Astrocyte of the spinal cord (primary cell): Measurements from ENCODE around the gene SCP2.
"Not testable (repeated sequence)": the region's sequence is repeated elsewhere in the genome, so short reads cannot be mapped to it uniquely, and the experiment has no call there.

Source experiments
- DNase-seq: peaks from one replicate; pipeline ENCODE4 v3.0.0; 2011; ENCODE audit warnings: low read depth, low spot score
- H3K4me3 ChIP-seq: 2 replicates; pipeline ENCODE4 v1.5.1; 2011; ENCODE audit warnings: low read depth, mild to moderate bottlenecking, low read length, moderate library complexity
- in situ Hi-C: cut with HindIII; loops from 2 replicates; pipeline ENCODE4 v1.10.0; 2017; ENCODE audit warnings: low sequenced_read_pairs
- TF ChIP-seq, protein P1 (sequence below): IDR thresholded peaks from 2 replicates; pipeline ENCODE4 v1.5.1; 2012; ENCODE audit warnings: low read depth, mild to moderate bottlenecking, low read length, inconsistent platforms

Gene SCP2

DNA sequence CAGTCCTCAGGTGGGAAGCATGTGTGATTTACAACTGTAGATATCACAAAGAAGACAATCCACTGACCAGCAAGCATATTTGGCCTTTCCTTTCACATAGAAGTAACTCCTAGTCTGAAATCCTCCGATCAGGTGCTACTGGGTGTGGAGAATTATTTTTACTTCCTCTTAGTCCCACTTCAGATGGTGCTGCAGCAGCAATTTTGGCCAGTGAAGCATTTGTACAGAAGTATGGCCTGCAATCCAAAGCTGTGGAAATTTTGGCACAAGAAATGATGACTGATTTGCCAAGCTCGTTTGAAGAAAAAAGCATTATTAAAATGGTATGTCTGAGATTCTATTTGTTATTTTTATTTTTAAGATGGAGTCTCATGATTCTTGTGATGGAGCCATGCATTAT is 51.0 kb downstream of the SCP2 start:
- TF ChIP-seq, protein P1, sequence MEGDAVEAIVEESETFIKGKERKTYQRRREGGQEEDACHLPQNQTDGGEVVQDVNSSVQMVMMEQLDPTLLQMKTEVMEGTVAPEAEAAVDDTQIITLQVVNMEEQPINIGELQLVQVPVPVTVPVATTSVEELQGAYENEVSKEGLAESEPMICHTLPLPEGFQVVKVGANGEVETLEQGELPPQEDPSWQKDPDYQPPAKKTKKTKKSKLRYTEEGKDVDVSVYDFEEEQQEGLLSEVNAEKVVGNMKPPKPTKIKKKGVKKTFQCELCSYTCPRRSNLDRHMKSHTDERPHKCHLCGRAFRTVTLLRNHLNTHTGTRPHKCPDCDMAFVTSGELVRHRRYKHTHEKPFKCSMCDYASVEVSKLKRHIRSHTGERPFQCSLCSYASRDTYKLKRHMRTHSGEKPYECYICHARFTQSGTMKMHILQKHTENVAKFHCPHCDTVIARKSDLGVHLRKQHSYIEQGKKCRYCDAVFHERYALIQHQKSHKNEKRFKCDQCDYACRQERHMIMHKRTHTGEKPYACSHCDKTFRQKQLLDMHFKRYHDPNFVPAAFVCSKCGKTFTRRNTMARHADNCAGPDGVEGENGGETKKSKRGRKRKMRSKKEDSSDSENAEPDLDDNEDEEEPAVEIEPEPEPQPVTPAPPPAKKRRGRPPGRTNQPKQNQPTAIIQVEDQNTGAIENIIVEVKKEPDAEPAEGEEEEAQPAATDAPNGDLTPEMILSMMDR: no peak
- in situ Hi-C loops: no loop called here
- no peak overlapping the region for H3K4me3 ChIP-seq
- no peak for DNase-seq

DNA sequence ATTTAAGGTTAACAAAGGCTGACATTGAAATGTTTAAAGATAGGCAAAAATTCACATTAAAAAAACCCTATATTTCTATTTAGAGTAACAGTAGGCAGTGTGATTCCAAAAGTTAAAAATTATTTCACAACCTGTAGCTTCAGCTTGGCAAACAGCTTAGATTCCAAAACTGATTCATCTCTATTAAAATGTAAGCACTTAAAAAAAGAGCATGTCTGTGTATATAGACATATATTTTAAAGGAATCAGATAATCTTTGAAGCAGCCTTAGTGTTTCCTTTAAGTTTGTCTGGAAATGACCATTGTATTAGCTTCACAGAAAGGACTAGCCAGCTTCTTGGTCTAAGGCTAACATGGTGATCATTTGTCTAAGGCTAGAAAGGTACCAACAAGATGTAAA is 65.7 kb downstream of the SCP2 start:
- H3K4me3 ChIP-seq, DNase-seq, in situ Hi-C loops: not testable (repeated sequence)

DNA sequence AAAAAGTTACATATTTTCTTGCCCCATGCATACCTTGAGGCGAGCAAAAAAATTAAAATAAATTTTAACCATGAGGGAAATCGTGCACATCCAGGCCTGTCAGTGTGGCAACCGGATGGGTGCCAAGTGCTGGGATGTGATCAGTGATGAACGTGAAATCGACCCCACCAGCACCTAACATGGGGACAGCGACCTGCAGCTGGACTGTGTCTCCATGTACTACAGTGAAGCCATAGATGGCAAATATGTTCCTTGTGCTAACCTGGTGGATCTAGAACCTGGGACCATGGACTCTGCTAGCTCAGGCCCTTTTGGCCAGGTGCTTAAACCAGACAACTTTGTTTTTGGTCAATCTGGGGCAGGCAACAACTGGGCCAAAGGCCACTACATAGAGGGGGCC is 67.6 kb downstream of the SCP2 start:
- TF ChIP-seq, protein P1: no peak
- in situ Hi-C loops: no loop called here
- H3K4me3 ChIP-seq: no peak overlapping the region

DNA sequence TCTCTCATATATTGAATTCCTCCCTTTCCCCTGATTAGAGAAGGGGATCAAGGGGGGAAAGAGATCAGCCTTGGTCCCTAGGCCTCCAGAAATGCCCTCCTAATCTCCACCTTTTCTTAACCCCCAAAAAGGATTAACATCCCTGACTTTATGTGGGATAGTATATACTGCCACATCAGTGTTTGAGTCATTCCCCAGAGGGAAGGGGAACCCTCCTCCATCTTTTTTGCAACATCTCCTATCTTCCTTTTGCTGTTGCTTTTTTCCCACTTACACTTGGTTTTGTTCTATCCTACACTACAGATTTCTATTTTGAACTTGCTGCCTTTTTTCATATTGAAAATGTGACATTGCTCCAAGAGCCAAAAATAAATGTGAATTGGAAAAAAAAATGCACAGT is 69.6 kb downstream of the SCP2 start:
- in situ Hi-C loops: no loop called here
- TF ChIP-seq, protein P1: no peak
- H3K4me3 ChIP-seq: no peak overlapping the region
- no peak for DNase-seq

More for the DNA sequence above, 67.6 kb downstream of the SCP2 start:
- no peak for DNase-seq

DNA sequence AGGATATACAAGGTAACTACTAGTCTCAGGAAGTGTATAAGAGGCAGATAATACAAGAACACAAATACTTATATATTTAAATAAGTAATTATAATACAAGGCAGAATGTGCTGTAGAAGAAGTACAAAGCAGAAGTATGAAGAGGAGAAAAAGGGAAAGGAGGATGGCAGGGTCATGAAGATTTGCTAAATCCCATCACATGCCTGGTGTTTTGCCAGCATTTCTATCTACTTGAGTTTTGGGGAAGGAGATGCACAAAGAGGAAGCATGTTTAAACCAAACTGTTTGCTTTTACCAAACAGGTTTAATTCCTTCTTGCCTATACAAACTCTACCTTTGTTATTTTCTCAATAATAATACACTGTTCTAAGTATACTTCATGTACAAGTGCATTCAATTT is 74.1 kb downstream of the SCP2 start:
- no peak for DNase-seq
- in situ Hi-C loops: no loop called here
- no peak overlapping the region for H3K4me3 ChIP-seq
- TF ChIP-seq, protein P1: no peak

DNA sequence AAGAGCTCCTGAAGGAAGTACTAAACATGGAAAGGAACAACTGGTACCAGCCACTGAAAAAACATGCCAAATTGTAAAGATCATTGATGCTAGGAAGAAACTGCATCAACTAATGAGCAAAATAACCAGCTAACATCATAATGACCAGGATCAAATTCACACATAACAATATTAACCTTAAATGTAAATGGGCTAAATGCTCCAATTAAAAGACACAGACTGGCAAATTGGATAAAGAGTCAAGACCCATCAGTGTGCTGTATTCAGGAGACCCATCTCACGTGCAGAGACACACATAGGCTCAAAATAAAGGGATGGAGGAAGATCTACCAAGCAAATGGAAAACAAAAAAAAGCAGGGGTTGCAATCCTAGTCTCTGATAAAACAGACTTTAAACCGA is 79.5 kb downstream of the SCP2 start:
- in situ Hi-C loops, H3K4me3 ChIP-seq, DNase-seq: not testable (repeated sequence)

DNA sequence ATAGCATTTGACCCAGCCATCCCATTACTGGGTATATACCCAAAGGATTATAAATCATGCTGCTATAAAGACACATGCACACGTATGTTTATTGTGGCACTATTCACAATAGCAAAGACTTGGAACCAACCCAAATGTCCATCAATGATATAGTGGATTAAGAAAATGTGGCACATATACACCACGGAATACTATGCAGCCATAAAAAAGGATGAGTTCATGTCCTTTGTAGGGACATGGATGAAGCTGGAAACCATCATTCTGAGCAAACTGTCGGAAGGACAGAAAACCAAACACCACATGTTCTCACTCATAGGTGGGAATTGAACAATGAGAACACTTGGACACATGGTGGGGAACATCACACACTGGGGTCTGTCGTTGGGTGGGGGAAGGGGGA is 83.2 kb downstream of the SCP2 start:
- in situ Hi-C loops, DNase-seq, H3K4me3 ChIP-seq: not testable (repeated sequence)

DNA sequence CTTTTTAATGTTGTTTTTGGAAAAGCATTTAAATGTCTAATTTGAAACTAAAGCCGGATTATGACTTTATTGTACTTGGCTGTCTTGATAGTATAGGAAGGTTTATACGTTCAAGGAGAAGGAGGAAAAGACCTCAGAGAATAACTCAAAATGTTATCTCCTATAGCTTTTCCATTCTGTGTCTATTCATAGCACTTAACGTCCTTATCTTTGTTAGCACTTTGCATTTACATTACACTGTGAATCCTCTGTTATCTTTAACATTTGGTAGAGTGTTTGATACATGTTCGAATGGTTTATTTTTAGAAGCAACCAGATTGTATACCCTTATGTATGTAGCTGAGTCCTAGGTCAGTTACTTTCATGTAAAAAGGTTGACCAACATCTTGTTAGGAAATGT is 84.1 kb downstream of the SCP2 start:
- in situ Hi-C loops: no loop called here
- no peak for DNase-seq
- no peak overlapping the region for H3K4me3 ChIP-seq
- TF ChIP-seq, protein P1: no peak
